Fibroblast of lung (primary cell): Measurements from ENCODE around the gene ZNF800. TPM values are rescaled to one million over a fixed set of nuclear protein-coding genes. Genes with fewer than 3 reads are reported as not detected.

Experiments
- DNase-seq, 2 donors: peaks; one replicate each; pipeline versions ENCODE4 v3.0.0 to v3.0.0-alpha.2; 2010; ENCODE audit warnings: low read depth in 2 of 2
- H2AFZ ChIP-seq: 2 replicates; pipeline ENCODE4 v1.5.1; 2012; ENCODE audit warnings: low read length, control low read depth, inconsistent platforms
- H3K27ac ChIP-seq: 2 replicates; pipeline ENCODE4 v1.5.1; 2011; ENCODE audit warnings: low read length, control low read depth; ENCODE audit not compliant: insufficient read depth
- H3K27me3 ChIP-seq: 2 replicates; pipeline ENCODE4 v1.5.1; 2011; ENCODE audit warnings: mild to moderate bottlenecking, low read length; ENCODE audit not compliant: control insufficient read depth, insufficient read depth
- H3K36me3 ChIP-seq: 2 replicates; pipeline ENCODE4 v1.5.1; 2011; ENCODE audit warnings: low read length; ENCODE audit not compliant: control insufficient read depth, insufficient read depth
- H3K4me1 ChIP-seq: 2 replicates; pipeline ENCODE4 v1.5.1; 2011; ENCODE audit warnings: low read length; ENCODE audit not compliant: control insufficient read depth, insufficient read depth; ENCODE audit errors: extremely low read depth
- H3K4me2 ChIP-seq: 2 replicates; pipeline ENCODE4 v1.5.1; 2011; ENCODE audit warnings: low read length, control low read depth; ENCODE audit not compliant: insufficient read depth; ENCODE audit errors: extremely low read depth
- H3K4me3 ChIP-seq, 4 experiments: fragments of 200-600 bp in 1 of 4; sonication (generic) in 1 of 4; replicated peaks in 1 of 4; 2 replicates each; pipeline ENCODE4 v1.5.1; 2011 to 2016; ENCODE audit warnings: low read length in 4 of 4, low read depth in 3 of 4, mild to moderate bottlenecking in 3 of 4, control low read depth in 2 of 4, inconsistent platforms in 1 of 4, mixed read lengths in 1 of 4; ENCODE audit not compliant: insufficient read depth in 1 of 4; ENCODE audit errors: control extremely low read depth in 1 of 4
- H3K79me2 ChIP-seq: 2 replicates; pipeline ENCODE4 v1.5.1; 2012; ENCODE audit warnings: mild to moderate bottlenecking, low read length, inconsistent platforms; ENCODE audit not compliant: control insufficient read depth, insufficient read depth
- H3K9ac ChIP-seq: 2 replicates; pipeline ENCODE4 v1.5.1; 2011; ENCODE audit warnings: mild to moderate bottlenecking, low read length, control low read depth; ENCODE audit not compliant: insufficient read depth
- H3K9me3 ChIP-seq: 2 replicates; pipeline ENCODE4 v1.5.1; 2012; ENCODE audit warnings: low read depth, low read length; ENCODE audit not compliant: control insufficient read depth, insufficient read depth
- H4K20me1 ChIP-seq: 2 replicates; pipeline ENCODE4 v1.5.1; 2011; ENCODE audit warnings: low read length; ENCODE audit not compliant: control insufficient read depth, insufficient read depth; ENCODE audit errors: extremely low read depth
- EZH2 ChIP-seq: IDR thresholded peaks from 2 replicates; pipeline ENCODE4 v1.5.1; 2012; ENCODE audit warnings: low read length, control low read depth, mild to moderate bottlenecking; ENCODE audit errors: missing control alignments
- polyA plus RNA-seq, 2 donors: library from polyadenylated mRNA; depleted of rRNA in 1 of 2; stranded (reverse) in 1 of 2; unstranded in 1 of 2; fragments of >200 nt; gene quantifications; 2 replicates each; pipeline ENCODE4 v1.2.1, GENCODE V29; 2011 to 2012; ENCODE audit warnings: missing spikeins in 1 of 2
- total RNA-seq: library from RNA; depleted of rRNA; stranded (reverse); fragments of >200 nt; gene quantifications from 2 replicates; pipeline ENCODE4 v1.2.1, GENCODE V29; 2014
- TF ChIP-seq, protein P1 (sequence below), 2 donors: IDR thresholded peaks in 1 of 2; conservative IDR thresholded peaks in 1 of 2; 1 replicate in 1 of 2; 2 replicates in 1 of 2; pipeline ENCODE4 v1.5.1; 2011 to 2012; ENCODE audit warnings: low read length in 2 of 2, control low read depth in 1 of 2, inconsistent platforms in 1 of 2, low read depth in 1 of 2, mild to moderate bottlenecking in 1 of 2

ZNF800 gene
- total and polyA plus RNA-seq, 2 donors (not counting 1 experiment from before 2014, with no cell fraction given) = 12.4 to 16.6 TPM

DNA sequence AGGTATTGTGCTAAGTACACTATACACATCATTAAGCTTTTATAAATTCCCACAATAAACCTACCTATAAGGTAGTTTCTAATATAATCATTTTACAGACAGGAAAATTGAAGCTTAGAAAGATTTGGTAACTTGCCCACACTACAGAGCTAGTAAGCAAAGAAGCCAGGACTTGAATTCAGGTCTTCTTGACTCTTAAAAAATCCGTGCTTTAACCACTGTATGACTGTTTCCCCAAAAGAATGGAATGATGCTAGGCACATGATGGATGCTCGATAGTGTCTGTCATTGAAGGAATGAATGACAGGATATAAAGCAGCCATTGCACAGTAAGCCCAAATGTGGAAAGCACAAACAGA is 26.6 kb downstream of the ZNF800 start:
- Histone ChIP-seq H4K20me1 (no peaks in the 10 kb centered on the region), H3K79me2 (no peaks in the 10 kb centered on the region), H3K27me3 (no peaks in the 10 kb centered on the region), H2AFZ (no peak overlapping the region), H3K27ac (no peak overlapping the region), H3K9ac (no peak overlapping the region), H3K4me2 (no peak overlapping the region), H3K4me3 (no peak overlapping the region), H3K36me3 (peaks cover 4% of the 10 kb centered on the region), H3K9me3 (no peaks in the 10 kb centered on the region), H3K4me1 (no peaks in the 10 kb centered on the region)
- DNase-seq = no peak
- TF ChIP-seq, protein P1, sequence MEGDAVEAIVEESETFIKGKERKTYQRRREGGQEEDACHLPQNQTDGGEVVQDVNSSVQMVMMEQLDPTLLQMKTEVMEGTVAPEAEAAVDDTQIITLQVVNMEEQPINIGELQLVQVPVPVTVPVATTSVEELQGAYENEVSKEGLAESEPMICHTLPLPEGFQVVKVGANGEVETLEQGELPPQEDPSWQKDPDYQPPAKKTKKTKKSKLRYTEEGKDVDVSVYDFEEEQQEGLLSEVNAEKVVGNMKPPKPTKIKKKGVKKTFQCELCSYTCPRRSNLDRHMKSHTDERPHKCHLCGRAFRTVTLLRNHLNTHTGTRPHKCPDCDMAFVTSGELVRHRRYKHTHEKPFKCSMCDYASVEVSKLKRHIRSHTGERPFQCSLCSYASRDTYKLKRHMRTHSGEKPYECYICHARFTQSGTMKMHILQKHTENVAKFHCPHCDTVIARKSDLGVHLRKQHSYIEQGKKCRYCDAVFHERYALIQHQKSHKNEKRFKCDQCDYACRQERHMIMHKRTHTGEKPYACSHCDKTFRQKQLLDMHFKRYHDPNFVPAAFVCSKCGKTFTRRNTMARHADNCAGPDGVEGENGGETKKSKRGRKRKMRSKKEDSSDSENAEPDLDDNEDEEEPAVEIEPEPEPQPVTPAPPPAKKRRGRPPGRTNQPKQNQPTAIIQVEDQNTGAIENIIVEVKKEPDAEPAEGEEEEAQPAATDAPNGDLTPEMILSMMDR (conservative IDR thresholded peaks at IDR 0.05 in 1 of 2, IDR thresholded peaks at IDR 0.05 in 1 of 2; ENCODE audit: low read depth in 1 of 2, low read length in 2 of 2) = no peak
- no peak for TF ChIP-seq EZH2

DNA sequence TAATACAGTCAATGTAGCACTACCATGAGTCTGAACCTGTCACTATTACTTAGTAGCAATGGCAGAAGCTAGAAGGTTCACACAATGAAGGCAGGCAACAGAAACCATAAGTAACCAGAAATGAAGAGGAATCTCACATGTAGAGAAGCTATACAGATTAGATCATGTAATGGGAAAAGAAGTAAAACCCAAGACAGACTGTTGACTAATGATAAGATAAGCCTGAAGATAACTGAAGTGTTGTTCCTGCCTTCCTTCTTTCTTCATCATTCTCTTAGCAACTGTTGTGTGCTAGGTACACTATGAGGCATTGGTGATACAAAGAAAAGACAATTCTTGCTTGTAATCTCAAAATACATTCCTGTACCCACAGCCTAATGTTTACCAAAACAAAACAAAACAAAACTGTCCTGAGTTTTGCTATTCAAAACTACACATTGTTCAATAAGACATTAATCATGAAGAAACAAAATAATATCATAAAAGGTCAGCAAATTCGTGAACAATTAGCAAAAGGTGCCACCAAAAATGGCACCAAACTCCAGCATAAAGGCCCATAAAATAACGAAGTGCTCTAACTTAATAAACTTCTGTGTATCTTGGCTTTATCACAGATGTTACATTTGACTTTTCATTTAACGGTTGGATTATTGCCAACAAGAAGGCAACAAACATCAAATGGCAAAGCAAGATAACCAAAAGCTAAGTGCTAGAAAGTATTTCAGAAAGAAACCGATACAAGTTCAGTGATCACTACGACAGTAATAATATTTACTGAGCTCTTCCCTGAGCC is 27.1 kb downstream of the ZNF800 start:
- no peak overlapping the region for H3K4me3 ChIP-seq
- H4K20me1 ChIP-seq = no peaks in the 10 kb centered on the region
- H3K27ac ChIP-seq = no peak overlapping the region
- H3K36me3 ChIP-seq = peaks cover 5% of the 10 kb centered on the region
- no peak overlapping the region for H3K4me2 ChIP-seq
- H3K79me2 ChIP-seq = no peaks in the 10 kb centered on the region
- peak in 1 of 2 donors; percentile 3 for DNase-seq
- H2AFZ ChIP-seq = no peak overlapping the region
- TF ChIP-seq, protein P1 (conservative IDR thresholded peaks at IDR 0.05 in 1 of 2, IDR thresholded peaks at IDR 0.05 in 1 of 2; ENCODE audit: low read depth in 1 of 2, low read length in 2 of 2) = no peak
- TF ChIP-seq EZH2 = no peak
- no peaks in the 10 kb centered on the region for H3K27me3 ChIP-seq
- H3K9me3 ChIP-seq = no peaks in the 10 kb centered on the region
- no peaks in the 10 kb centered on the region for H3K4me1 ChIP-seq
- no peak overlapping the region for H3K9ac ChIP-seq

DNA sequence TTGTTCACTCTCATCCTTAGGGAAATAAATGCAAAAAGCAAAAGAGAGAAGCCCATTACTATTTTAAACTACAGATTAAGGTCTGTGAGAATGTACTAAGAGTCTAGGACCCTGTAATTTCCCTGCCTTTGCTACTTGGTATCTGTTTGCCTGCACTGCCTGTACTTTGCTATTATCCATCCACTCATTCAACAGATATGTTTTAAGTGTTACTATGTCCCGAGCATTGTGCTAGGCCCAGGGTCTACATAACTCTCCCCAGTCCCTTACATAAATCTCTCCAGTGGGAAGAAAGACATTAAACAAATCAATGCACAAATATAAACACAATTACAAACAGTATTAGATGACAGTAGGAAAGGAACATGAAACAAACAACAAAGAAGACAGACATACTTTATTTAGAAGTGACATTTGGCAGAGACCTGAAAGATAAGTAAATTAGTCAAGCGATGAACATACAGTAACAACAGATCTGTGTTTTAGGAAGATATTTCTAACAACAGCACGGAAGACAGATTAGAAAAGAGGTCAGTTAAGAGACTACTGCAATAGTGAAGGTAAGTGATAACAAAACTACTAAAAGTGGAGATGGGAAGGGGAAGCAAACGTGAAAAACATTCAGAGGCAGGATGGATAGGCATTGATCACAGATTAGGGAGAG is 30.0 kb downstream of the ZNF800 start:
- no peaks in the 10 kb centered on the region for H4K20me1 ChIP-seq
- TF ChIP-seq, protein P1 (conservative IDR thresholded peaks at IDR 0.05 in 1 of 2, IDR thresholded peaks at IDR 0.05 in 1 of 2; ENCODE audit: low read depth in 1 of 2, low read length in 2 of 2) = no peak
- no peak for TF ChIP-seq EZH2

More for the DNA sequence above, 30.0 kb downstream of the ZNF800 start:
- Histone ChIP-seq H3K4me3 (no peak overlapping the region), H3K27me3 (no peaks in the 10 kb centered on the region), H3K9ac (no peak overlapping the region), H3K9me3 (no peaks in the 10 kb centered on the region), H2AFZ (no peak overlapping the region), H3K4me1 (no peaks in the 10 kb centered on the region), H3K36me3 (peaks cover 5% of the 10 kb centered on the region), H3K27ac (no peak overlapping the region), H3K79me2 (no peaks in the 10 kb centered on the region), H3K4me2 (no peak overlapping the region)
- DNase-seq = no peak
